ENCODE results near the gene PCDHGC3.

PCDHGC3 gene

DNA sequence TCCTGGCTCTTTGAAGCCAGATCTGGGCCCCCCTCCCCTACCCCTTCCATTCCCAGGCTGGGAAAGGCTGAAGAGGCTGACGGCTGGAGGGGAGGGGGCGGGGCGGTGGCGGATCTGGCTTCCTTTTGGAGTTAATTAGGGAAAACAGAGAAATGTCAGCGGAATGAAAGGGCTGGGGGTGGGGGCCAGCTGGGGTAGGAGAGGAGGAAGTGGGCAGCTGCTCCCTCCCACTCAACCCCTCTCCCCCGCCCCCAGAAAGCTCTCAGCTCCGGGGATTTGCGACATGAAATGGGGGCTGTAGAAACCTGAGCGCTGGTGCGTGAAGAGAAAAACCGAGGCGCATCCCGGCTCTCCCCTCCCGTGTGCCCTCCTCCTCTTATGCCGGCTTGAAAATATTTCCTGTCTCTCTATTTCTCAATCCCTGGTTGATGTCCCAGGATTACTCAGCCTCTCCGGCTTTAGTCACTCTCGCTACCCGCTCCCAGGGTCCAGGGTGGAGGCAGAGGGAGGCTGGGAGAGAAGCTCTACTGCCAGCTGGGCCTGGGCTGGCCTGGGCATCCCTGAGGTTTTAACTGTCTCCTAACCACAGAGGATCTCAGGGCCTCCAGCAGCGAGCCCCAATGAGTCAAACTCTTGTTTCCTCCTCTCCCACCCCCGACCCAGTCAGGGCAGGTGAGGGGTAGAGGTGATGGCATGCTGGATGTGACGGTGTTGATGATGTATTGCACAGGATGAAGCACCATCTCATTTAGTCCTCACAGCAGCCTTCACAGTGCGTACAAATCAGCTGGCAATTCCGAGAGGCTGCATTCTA is 33.2 kb downstream of the PCDHGC3 start:
- DNase-seq, result peak; percentile 74

GRCh38 chr5:141510160-141510559 is 34.4 kb downstream of the PCDHGC3 start:
- no peak for DNase-seq

GRCh38 chr5:141510850-141511601 is 35.3 kb downstream of the PCDHGC3 start:
- DNase-seq, result no peak

DNA sequence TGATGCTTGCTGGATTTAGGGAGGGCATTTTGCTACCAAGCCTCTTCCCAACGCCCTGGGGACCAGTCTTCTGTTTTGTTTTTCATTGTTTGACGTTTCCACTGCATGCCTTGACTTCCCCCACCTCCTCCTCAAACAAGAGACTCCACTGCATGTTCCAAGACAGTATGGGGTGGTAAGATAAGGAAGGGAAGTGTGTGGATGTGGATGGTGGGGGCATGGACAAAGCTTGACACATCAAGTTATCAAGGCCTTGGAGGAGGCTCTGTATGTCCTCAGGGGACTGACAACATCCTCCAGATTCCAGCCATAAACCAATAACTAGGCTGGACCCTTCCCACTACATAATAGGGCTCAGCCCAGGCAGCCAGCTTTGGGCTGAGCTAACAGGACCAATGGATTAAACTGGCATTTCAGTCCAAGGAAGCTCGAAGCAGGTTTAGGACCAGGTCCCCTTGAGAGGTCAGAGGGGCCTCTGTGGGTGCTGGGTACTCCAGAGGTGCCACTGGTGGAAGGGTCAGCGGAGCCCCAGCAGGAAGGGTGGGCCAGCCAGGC is 36.1 kb downstream of the PCDHGC3 start:
- no peak for DNase-seq

- DNase-seq, result no peak
Observed at GRCh38 chr5:141512390-141512910, 36.7 kb downstream of the PCDHGC3 start.

DNA sequence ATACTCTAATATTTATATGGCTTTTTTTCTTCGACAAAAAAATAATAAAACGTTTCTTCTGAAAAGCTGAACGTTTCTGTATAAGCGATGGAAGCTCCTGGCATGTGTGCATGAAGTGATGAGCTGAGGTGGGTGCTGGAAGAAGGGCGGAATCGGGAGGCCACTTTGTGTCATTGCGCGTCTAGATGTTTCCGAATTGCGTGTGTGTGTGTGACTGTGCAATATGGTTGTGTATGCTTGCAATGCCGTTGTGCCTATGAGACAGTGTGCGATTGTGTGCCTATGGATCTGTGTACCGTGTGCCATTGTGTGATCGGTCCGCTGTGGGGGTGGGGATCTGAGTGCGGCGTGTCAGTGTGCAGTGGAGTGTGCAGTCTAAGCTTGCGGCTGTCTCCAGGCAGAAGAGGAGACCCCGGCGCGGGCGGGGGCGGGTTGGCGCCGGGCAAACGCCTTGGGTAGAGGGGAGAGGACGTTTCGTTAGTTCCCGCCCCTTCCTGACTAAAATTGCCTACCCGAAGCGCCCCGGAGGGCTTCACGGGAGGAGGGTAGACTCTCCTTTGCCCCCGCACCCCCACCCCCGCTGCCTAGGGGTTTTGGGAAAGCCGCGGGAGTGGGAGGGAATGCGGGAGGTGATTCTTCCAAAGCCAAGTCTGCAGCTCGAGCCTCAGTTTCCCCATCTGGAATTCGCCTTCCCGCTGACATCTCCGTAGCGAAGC is 37.3 kb downstream of the PCDHGC3 start:
- DNase-seq, result no peak

DNA sequence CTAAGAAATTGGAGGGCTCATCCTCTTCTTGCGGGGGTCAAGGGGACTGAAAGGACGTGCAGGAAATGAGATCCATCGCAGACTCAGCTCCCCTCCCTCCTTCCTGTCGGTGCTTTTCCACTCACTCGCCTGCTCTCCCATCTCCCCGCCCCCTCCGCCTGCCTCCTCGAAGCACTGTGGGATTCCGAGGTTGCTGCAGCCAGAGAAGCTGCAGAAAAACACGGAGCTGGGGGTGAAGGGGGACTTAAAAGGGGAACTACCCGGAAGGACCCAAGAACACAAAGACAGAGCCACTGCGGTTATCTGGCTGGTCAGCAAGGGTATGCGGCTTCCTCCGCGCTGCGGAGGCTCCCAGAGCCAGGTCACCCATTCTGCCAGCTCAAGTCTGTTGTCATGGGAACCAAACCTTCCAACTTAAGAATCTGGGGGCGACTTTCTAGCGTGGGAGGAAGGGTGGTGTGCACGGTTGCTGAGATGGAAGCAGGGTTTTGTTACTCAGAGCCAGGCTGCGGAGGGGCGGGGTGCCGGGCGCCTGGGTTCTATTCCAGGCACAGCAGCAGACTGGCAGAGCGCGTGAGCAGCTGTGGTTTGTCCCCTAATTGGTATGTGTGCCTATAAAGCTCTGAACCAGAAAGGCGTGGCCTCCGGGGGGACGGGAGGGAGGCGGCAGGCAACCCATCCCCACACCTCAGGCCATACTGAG is 38.0 kb downstream of the PCDHGC3 start:
- DNase-seq, result peak; percentile 71

GRCh38 chr5:141514330-141515133 is 38.8 kb downstream of the PCDHGC3 start:
- DNase-seq, result peak; percentile 44

DNA sequence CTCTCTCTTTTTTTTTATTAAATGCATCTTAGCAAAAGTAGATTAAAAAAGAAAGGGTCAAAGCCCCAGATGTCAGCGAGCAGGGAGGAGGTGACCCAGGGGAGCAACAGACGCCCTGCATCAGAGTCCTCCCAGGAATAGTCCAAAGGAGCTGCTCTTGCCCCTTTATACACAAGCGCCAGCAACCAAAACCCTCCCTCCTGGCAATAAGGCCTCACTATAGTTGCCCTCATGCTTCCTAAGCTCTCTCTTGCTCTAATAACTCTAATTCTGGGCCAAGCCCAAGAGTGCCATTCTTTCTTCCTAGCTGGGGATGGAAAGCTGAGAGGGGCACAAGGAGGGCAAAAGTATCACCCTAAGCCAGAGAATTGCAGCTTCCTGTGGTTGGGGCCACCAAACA is 39.4 kb downstream of the PCDHGC3 start:
- DNase-seq, result no peak

DNA sequence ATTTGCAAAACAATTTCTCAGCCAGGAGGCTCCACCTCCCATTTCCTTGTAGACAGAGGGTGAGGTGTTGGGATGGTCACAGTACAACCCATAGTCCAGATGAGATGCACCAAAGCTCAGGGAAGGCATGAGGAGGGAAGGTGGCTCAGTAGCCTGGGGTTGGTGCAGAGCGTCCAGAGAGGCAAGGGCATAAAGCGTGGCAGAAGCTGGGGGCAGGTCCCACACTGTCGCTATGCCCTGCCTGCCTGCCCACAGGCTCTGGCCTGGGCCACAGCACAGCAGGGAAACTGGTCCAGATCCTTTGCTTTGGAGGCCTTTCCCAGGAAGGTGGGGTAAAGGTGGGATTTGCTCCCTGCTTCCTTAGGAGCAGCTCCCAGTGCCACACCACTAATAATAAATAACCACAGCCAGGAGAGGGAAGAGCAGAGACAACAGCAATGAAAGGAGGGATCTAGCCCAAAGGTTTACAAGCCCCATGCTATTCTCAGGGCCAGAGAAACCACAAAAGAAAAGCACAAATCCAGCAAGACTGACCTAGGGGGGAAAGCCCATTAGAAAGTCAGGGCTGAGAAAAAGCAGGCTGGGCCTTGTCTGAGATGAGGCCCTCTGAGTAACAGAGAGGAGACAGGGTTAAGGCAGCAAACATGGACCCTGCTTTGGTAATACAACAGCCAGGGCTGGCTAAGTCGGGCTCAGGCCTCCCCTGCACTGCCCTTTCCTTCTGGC is 40.3 kb downstream of the PCDHGC3 start:
- no peak for DNase-seq

GRCh38 chr5:141516672-141517025 is 40.9 kb downstream of the PCDHGC3 start:
- DNase-seq, result no peak

- DNase-seq, result no peak
Observed at GRCh38 chr5:141517312-141517711, 41.5 kb downstream of the PCDHGC3 start.

DNA sequence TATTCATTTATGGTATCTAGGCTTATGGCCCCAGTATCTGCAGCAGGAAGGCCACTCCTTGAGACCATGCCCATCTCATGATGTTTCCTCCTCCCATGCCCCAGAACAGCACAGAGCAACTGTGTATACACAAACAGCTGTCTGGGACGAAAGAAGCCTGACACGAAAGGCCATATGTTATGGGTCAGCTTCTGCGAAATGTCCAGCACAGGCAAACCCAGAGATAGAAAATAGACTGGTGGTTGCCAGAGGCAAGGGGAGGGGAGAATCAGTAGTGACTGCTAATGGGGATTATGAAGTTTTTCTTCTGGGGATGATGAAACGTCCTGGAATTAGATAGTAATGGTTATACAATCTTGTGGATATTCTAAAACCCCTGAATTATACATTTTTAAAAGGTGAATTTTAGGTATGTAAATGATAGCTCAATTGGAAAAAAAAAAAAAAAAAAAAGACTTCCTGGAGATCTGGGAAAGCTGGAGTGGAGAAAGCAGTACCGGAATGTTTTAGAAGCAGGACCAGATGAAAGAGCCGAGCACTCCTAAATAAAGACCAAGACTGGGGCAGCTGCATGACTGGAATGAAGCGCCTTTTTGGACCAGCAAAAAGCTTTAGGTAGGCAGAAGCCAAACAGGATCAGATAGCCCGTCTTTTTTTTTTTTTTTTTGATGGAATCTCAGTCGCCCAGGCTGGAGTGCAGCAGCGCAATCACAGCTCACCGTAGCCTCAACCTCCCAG is 42.3 kb downstream of the PCDHGC3 start:
- no peak for DNase-seq

DNA sequence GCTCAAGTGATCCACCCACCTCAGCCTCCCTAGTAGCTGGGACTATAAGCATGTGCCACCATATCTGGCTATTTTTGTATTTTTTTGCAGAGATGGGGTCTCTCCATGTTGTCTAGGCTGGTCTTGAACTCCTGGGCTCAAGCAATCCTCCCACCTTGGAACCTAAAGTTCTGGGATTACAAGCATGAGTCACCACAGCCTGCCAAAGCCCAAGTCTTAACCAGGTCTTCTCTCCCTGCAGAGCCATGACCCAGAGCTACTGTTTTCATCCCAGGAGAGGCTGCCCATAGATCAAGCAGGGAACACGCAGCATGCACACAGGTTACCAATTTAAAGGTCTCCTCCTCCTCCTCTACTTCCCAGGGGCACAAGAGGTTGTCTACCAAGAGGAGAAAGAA is 42.9 kb downstream of the PCDHGC3 start:
- DNase-seq, result no peak

DNA sequence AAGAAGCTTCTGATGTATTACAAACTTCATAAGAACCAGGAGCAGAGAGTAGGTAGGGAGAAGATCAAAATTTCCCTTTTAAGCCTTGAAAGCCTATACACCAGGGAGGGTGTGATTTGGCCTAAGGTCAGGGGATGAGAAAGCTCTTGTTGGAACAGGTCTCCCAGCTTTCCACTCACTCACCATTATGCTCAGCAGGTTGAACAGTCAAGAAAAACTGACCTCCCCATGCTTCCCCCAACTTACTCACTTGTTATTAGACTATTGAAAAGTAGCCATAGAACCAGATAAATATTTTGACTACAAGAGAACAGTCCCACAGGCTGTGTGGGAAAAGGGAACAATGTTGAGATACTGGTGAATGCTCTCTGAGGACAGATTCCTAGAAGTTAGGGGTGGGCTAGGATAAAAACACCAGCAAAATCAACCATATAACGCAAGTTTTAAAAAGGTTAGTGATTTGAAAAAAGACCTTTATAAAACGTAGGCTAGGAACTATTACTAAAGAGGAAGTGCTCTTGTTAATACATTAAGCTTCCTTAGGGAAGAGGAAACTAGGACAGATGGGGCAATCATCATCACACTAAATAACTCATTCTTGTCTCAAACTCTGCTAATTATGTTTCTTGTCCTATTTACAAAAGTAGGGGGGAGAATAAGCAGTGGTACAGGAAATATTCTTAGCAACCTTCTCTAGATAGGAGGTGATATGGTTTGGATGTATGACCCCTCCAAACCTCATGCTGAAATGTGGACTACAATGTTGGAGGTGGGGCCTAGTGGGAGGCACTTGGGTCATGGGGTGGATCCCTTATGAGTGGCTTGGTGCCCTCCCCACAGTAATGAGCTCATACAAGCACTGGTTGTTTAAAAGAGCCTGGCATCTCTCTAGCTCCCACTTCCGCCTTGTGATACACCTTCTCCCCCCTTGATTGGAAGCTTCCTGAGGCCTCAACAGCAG is 44.1 kb downstream of the PCDHGC3 start:
- no peak for DNase-seq

GRCh38 chr5:141521244-141521781 is 45.5 kb downstream of the PCDHGC3 start:
- peak; percentile 59 for DNase-seq

- DNase-seq, result no peak
Observed at GRCh38 chr5:141522301-141522700, 46.5 kb downstream of the PCDHGC3 start.

DNA sequence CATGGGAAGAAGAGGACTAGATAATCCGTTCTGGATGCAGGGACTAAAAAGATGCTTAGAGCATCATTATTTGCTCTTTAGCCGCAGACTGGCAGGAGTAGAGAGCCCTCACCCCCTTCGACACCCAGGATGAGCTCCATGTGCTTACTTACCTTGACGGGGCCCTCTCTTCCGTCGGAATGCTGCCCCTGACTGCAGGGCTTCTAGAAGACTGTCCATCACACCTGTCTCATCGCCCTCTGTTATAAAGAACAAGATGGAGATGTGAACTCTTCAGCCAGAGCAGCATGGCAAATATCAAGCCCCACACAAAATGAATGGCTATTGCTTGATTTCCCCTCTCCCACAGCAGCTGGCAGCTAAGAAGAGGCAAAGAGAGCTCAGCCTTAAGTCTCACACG is 48.2 kb downstream of the PCDHGC3 start:
- DNase-seq, result no peak

All from T1000 (cell line).